Inflammatory macrophage (primary cell): Measurements from ENCODE around the gene PWWP2A.
"Not testable (repeated sequence)": the region's sequence is repeated elsewhere in the genome, so short reads cannot be mapped to it uniquely, and the experiment has no call there.

Experiments
- DNase-seq, 2 donors: peaks; one replicate each; pipeline ENCODE4 v3.0.0-alpha.2; 2020 to 2022

The PWWP2A gene

GRCh38 chr5:160071516-160071915 lies 47.7 kb downstream of the PWWP2A start:
- DNase-seq, result peak; percentile 16 to 25

DNA sequence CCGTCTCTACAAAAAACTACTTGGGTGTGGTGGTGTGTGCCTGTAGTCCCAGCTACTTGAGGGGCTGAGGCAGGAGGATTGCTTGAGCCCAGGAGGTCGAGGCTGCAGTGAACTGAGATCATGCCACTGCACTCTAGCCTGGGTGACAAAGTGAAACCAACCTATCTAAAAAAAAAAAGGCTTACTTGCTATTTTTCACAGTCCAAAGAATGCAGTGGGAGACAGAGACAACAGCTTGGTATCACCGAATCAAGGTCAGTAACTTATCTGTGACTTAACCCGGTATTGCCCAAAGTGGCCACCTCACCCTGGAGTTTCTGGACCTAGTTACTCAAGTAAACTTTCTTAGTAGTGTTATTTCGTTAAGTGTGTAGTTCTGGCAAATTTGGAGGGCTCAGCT lies 50.1 kb downstream of the PWWP2A start:
- DNase-seq, result not testable (repeated sequence)

DNA sequence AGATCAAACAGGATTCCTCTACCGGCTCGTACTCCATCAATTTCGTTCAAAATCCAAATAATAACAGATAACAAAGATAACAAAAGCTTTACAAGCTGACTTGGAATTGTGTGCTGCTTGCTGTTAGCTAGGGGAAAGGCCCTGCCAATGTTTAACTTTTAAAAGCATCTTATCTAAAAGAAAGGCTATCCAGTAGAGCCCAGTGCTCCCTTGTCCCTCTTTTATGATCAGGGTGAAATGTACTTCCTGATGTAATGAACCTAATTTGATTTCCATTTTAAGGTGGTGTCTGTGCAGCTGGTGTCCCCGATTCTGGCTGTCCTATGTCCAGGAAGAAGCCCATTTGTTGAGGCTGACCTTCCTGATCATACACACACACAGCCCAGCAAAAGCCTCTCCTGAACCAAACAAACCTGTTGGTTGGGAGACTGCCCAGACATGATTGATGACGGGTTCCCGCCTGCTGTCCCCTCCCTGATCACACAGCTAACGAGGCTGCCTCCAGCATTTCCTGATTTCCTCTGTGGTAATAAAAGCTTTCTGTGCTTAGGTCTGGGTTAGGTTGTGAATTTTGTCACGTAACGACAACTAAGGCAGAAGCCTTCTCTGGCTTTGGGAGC lies 54.1 kb downstream of the PWWP2A start:
- DNase-seq, result no peak

- DNase-seq, result no peak
Observed at GRCh38 chr5:160064417-160064810, 54.8 kb downstream of the PWWP2A start.

DNA sequence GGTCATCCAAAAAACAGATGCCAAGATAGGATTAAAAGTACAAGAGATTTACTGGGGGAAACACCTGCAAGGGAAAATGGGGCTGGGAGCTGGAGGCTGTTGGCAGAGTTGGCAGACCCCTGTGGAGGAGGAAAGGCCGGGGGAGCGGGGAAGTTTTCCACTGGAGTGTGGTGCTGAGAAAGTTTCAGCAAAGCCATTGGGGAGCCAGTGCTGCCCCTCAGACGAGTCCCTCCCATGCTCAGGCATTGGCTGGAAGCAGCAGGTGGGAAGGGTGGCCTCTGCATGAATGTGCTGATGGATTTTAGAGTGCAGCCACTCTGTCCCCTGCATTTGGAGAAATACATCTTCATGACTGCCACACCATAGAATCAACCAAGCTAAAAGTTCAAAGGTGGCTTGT lies 57.5 kb downstream of the PWWP2A start:
- no peak for DNase-seq

DNA sequence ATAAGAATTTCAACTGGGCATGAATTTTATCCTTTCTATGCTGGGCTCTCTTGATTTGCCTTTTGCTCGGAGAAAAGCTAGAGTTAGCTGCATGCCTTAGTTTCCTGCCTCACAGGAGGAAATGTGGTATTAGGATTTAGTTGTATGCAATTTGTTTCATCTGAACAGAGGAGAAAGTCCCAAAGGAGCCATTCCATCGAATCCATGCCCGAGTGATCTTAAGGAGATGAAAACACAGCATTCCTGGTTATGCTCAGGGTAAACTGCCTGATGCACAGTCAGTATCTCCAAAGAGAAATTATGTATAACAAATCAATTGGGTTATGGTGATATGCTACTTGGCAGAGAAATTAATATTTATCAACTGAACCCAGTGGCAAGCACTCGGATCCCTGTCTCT lies 59.2 kb downstream of the PWWP2A start:
- no peak for DNase-seq

DNA sequence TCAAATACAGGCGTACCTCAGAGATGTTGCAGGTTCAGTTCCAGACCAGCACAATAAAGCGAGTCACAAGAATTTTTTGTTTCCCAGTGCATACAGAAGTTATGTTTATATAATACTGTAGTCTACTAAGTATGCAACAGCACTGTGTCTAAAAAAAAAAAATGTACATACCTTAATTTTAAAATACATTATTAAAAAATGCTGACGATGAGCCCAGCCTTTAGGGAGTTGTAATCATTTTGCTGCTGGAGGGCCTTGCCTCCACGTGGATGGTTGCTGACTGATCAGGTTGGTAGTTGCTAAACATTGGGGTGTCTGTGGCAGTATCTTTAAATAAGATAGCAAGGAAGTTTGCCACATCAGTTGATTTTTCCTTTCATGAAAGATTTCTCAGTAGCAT lies 62.0 kb downstream of the PWWP2A start:
- DNase-seq, result no peak

- no peak for DNase-seq
Observed at GRCh38 chr5:160054831-160055230, 64.4 kb downstream of the PWWP2A start.

DNA sequence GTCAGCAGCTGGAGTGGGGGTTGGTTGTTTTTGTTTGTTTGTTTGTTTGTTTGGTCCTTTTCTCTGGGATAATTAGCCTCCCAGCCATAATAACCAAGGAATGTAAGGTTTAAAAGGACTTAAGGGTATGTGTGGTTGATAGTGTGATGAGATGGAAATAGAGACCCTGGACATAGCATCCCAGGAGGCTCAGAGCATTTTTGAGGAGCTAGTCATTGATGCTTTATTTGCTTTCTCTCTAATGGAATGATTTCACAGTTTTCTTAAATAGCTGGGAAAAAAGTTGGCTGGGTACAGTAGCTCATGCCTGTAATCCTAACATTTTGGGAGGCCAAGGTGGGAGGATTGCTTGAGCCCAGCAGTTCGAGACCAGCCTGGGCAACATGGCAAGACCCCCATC lies 65.2 kb downstream of the PWWP2A start:
- DNase-seq, result no peak

- no peak for DNase-seq
Observed at GRCh38 chr5:160049099-160049498, 70.2 kb downstream of the PWWP2A start.

DNA sequence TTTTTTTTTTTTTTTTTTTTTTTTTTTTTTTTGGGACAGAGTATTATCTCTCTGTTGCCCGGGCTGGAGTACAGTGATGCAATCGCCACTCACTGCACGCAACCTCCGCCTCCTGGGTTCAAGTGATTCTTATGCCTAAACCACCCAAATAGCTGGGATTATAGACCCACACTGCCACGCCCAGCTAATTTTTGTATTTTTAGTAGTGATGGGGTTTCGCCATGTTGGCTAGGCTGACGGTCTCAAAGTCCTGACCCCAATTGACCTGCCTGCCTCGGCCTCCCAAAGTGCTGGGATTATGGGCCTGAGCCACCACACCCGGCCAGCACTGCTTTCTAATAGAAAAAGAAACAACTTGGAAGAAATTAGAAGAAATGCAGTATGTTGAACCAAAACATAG lies 71.1 kb downstream of the PWWP2A start:
- no peak for DNase-seq

GRCh38 chr5:160047423-160047822 lies 71.8 kb downstream of the PWWP2A start:
- DNase-seq, result no peak

DNA sequence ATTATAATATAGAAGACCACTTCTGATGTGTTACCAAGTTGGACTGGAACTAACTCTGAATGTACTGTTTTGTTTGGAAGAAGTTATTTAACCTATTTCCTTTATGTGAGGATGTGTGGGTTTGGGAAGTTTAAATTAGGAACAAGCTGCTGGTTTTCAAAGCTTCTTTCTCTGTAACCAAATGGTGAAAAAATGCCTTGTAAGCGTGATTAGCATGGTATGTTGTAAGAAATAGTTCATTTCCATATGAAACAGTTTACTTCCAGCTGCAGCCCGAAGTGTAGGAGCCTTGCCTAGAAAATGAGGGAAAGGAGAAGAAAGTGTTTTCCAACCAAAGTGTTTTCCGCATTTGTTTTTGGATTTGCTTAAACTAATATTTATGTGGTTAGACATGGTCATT lies 74.3 kb downstream of the PWWP2A start:
- DNase-seq, result peak; percentile 51 to 59

DNA sequence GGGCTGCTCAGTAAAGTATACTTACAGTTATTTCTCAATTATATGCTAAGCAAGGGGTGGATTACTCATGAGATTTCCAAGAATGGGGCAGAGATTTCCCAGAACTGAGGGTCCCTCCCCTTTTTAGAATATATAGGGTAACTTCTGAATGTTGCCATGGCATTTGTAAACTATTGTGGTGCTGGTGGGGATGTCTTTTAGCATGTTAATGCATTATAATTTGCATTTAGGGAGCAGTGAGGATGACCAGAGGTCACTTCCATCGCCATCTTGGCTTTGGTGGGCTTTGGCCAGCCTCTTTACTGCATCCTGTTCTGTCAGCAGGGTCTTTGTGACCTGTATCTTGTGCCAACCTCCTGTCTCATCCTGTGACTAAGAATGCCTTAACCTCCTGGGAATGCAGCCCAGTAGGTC lies 74.9 kb downstream of the PWWP2A start:
- DNase-seq, result peak; percentile 50 to 79

- no peak for DNase-seq
Observed at GRCh38 chr5:160042671-160043070, 76.6 kb downstream of the PWWP2A start.
